Vein endothelial cell (primary cell): ENCODE data around the gene RIOK1. TPM values are rescaled to one million over a fixed set of nuclear protein-coding genes. Genes with fewer than 3 reads are reported as not detected.

Experiments
- total RNA-seq: library from RNA; depleted of rRNA; stranded (reverse); fragments of >200 nt; gene quantifications from 2 replicates; pipeline ENCODE4 v1.2.3, GENCODE V29; 2012

The RIOK1 gene
- total RNA-seq, result 11.1 and 16.9 TPM in 2 replicates

DNA sequence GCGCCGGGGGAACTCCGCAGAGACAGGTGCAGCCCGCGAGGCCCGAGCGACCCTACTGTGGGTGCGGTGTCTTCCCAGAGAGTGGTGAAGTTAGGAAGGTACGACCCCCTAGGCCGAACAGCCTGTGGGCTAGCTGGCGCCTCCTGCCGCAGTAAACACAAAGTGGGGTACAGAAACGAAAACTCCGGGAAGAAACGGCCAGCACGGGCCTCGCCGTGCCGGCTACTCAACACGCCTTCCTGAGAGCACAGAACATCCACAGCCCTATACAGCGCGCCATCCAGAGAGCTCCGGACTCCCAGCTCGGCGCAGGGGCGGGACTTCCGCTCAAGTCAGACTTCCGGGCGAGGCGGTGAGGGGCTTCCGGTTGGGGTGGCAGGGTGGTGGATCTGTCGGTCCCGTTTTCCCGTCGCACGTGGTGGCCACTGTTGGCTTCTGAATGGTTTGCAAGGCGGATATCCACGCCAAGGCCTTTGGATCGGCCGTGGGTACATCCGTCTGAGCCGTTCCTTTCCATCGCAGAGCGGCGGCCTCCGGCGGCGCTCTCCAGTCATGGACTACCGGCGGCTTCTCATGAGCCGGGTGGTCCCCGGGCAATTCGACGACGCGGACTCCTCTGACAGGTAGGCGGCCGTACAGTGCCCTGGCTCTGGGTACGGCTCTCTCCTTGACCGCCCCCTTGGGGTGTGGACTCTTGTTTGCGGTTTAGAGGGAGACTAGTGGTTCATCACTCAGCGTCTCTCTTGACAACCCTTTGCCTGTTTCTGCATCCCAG is at the start of gene RIOK1, which contains the start of gene CAGE1:
Gene RIOK1 (plus strand): TSS at position 358 of the 775 bp plus-strand sequence. CDS start 195 bp downstream, at position 553.
Gene CAGE1 (minus strand): TSS at position 292 of the 775 bp plus-strand sequence. CDS start 2,569 bp downstream, outside the sequence.

Other genes with a start within 250 kb of the RIOK1 start
- gene SSR1, start 76.6 kb upstream of the RIOK1 start, total RNA-seq, result 61.4 and 171 TPM in 2 replicates
- gene CAGE1, start 66 bp upstream of the RIOK1 start, total RNA-seq, result under 0.01 TPM in 1 of 2 replicates, not detected in the other
- 22.4 and 31.0 TPM in 2 replicates for gene DSP, start 151.9 kb downstream of the RIOK1 start, total RNA-seq
- 12.7 and 16.5 TPM in 2 replicates for gene SNRNP48, start 200.4 kb downstream of the RIOK1 start, total RNA-seq